ENCODE results near the gene TRUB1.

TRUB1 gene

GRCh38 chr10:115022733-115023132 is 84.7 kb downstream of the TRUB1 start:
- Histone ChIP-seq H3K27ac (ENCODE audit: low read depth in 2 of 2, low read length in 2 of 2) (no peak overlapping the region), H3K27me3 (ENCODE audit: control insufficient read depth in 2 of 2, insufficient read depth in 2 of 2, low read length in 2 of 2) (no peaks in the 10 kb centered on the region), H3K36me3 (ENCODE audit: control insufficient read depth in 2 of 2, insufficient read depth in 2 of 2, low read length in 2 of 2) (no peaks in the 10 kb centered on the region), H3K4me3 (ENCODE audit: low read length in 2 of 2) (no peak overlapping the region), H3K9me3 (ENCODE audit: control insufficient read depth in 2 of 2, low read length in 2 of 2) (no peaks in the 10 kb centered on the region), H3K4me1 (ENCODE audit: control insufficient read depth in 2 of 2, insufficient read depth in 2 of 2, low read length in 2 of 2) (no peaks in the 10 kb centered on the region), H3K9ac (ENCODE audit: low read depth in 1 of 2, low read length in 2 of 2) (no peak overlapping the region)

- Histone ChIP-seq H3K4me3 (ENCODE audit: low read length in 2 of 2) (no peak overlapping the region), H3K36me3 (ENCODE audit: control insufficient read depth in 2 of 2, insufficient read depth in 2 of 2, low read length in 2 of 2) (no peaks in the 10 kb centered on the region)
Observed at GRCh38 chr10:115023715-115024114, 85.7 kb downstream of the TRUB1 start.

GRCh38 chr10:115024371-115024770 is 86.4 kb downstream of the TRUB1 start:
- H3K9me3 ChIP-seq (ENCODE audit: control insufficient read depth in 2 of 2, low read length in 2 of 2): no peaks in the 10 kb centered on the region
- H3K4me1 ChIP-seq (ENCODE audit: control insufficient read depth in 2 of 2, insufficient read depth in 2 of 2, low read length in 2 of 2): no peaks in the 10 kb centered on the region
- H3K9ac ChIP-seq (ENCODE audit: low read depth in 1 of 2, low read length in 2 of 2): no peak overlapping the region
- H3K27me3 ChIP-seq (ENCODE audit: control insufficient read depth in 2 of 2, insufficient read depth in 2 of 2, low read length in 2 of 2): no peaks in the 10 kb centered on the region
- no peaks in the 10 kb centered on the region for H3K36me3 ChIP-seq (ENCODE audit: control insufficient read depth in 2 of 2, insufficient read depth in 2 of 2, low read length in 2 of 2)
- no peak overlapping the region for H3K4me3 ChIP-seq (ENCODE audit: low read length in 2 of 2)
- no peak overlapping the region for H3K27ac ChIP-seq (ENCODE audit: low read depth in 2 of 2, low read length in 2 of 2)

More at GRCh38 chr10:115023715-115024114, 85.7 kb downstream of the TRUB1 start:
- Histone ChIP-seq H3K9ac (ENCODE audit: low read depth in 1 of 2, low read length in 2 of 2) (no peak overlapping the region), H3K27me3 (ENCODE audit: control insufficient read depth in 2 of 2, insufficient read depth in 2 of 2, low read length in 2 of 2) (no peaks in the 10 kb centered on the region), H3K4me1 (ENCODE audit: control insufficient read depth in 2 of 2, insufficient read depth in 2 of 2, low read length in 2 of 2) (no peaks in the 10 kb centered on the region), H3K27ac (ENCODE audit: low read depth in 2 of 2, low read length in 2 of 2) (no peak overlapping the region), H3K9me3 (ENCODE audit: control insufficient read depth in 2 of 2, low read length in 2 of 2) (no peaks in the 10 kb centered on the region)

- Histone ChIP-seq H3K9me3 (ENCODE audit: control insufficient read depth in 2 of 2, low read length in 2 of 2) (no peaks in the 10 kb centered on the region), H3K4me1 (ENCODE audit: control insufficient read depth in 2 of 2, insufficient read depth in 2 of 2, low read length in 2 of 2) (no peaks in the 10 kb centered on the region), H3K9ac (ENCODE audit: low read depth in 1 of 2, low read length in 2 of 2) (no peak overlapping the region), H3K27ac (ENCODE audit: low read depth in 2 of 2, low read length in 2 of 2) (no peak overlapping the region), H3K27me3 (ENCODE audit: control insufficient read depth in 2 of 2, insufficient read depth in 2 of 2, low read length in 2 of 2) (no peaks in the 10 kb centered on the region), H3K36me3 (ENCODE audit: control insufficient read depth in 2 of 2, insufficient read depth in 2 of 2, low read length in 2 of 2) (no peaks in the 10 kb centered on the region), H3K4me3 (ENCODE audit: low read length in 2 of 2) (no peak overlapping the region)
Observed at GRCh38 chr10:115026056-115026745, 88.2 kb downstream of the TRUB1 start.

GRCh38 chr10:115026746-115027140 is 88.7 kb downstream of the TRUB1 start:
- no peaks in the 10 kb centered on the region for H3K27me3 ChIP-seq (ENCODE audit: control insufficient read depth in 2 of 2, insufficient read depth in 2 of 2, low read length in 2 of 2)
- no peaks in the 10 kb centered on the region for H3K4me1 ChIP-seq (ENCODE audit: control insufficient read depth in 2 of 2, insufficient read depth in 2 of 2, low read length in 2 of 2)
- H3K27ac ChIP-seq (ENCODE audit: low read depth in 2 of 2, low read length in 2 of 2): no peak overlapping the region
- no peak overlapping the region for H3K4me3 ChIP-seq (ENCODE audit: low read length in 2 of 2)
- H3K9me3 ChIP-seq (ENCODE audit: control insufficient read depth in 2 of 2, low read length in 2 of 2): no peaks in the 10 kb centered on the region
- H3K9ac ChIP-seq (ENCODE audit: low read depth in 1 of 2, low read length in 2 of 2): no peak overlapping the region
- H3K36me3 ChIP-seq (ENCODE audit: control insufficient read depth in 2 of 2, insufficient read depth in 2 of 2, low read length in 2 of 2): no peaks in the 10 kb centered on the region
